ENCODE data around the gene CYP21A2. TPM values are rescaled to one million over a fixed set of nuclear protein-coding genes. Genes with fewer than 3 reads are reported as not detected.

CYP21A2 gene
- total RNA-seq, 1 experiment from 2014 or later, result 0.33 TPM

DNA sequence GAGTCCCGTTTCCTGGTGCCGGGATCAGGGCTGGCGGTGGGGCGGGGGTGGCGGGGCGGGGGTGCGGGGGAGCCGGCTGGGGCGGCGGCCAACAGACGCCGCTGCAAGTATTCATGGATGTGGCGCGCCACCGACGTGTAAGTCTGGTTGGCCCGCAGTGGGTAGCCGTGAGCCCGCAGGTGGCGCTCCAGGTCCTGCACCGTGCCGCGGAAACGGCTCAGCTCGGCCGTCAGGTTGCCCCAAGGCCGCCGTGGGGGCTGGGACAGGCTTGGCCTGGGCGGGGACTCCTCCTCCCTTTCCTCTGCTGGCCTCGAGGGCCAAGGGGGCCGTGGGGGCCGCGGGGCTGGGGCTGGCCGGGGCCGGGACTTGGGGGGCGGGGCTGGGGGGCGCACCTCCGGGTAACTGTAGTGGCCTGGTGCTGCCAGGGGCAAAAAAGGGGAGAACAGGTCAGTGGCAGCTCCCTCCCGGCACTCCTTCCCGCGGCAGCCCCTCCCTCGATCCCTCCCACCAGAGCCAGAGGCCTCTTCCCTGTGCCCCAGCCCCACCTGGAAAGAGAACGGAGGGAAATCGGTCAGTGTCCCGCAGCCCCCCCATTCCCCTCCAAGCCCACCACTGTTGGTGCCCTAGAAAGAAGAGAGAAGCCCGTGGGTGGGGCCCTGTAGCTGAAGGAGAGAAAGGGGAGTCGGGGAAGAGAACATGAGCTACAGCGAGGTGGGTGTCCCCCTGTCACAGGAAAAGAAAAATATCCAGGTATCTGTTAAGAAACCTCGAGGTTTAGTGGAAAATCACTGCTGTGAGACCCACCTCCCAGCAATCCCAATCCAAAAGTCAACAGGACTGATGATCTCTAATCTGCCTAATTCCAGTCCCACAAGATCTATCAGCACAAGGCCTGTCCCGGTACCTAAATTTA lies 49.6 kb downstream of the CYP21A2 start:
- peaks cover 26% of the 10 kb centered on the region for H3F3A ChIP-seq (ENCODE audit: insufficient read depth, low read depth)
- no peak overlapping the region for H2AFZ ChIP-seq
- peaks cover 47% of the 10 kb centered on the region for H3K4me1 ChIP-seq (replicated peaks; ENCODE audit: insufficient read depth)
- intact Hi-C loops (cut with micrococcal nuclease; ENCODE audit: unreplicated experiment), result loop anchor here (1.0 kb wide), 1 partner anchor 26 kb away; no protein-coding TSS in a partner anchor
- TF ChIP-seq CTCF (conservative IDR thresholded peaks at IDR 0.05) (peak; percentile 54), EZH2 (IDR thresholded peaks at IDR 0.05; ENCODE audit: low read depth) (no peak)
- H4K20me1 ChIP-seq (ENCODE audit: insufficient read depth), result no peaks in the 10 kb centered on the region
- no peaks in the 10 kb centered on the region for H3K9me3 ChIP-seq (ENCODE audit: insufficient read depth, low read depth)
- H3K4me2 ChIP-seq, result peak overlapping the region; percentile 66
- H3K79me2 ChIP-seq (ENCODE audit: low read depth), result no peaks in the 10 kb centered on the region
- no peaks in the 10 kb centered on the region for H3K27me3 ChIP-seq (ENCODE audit: insufficient read depth, low read depth)
- 0 out of 2 replicates have a peak overlapping the region, but pooled peaks have one; percentile 36 for H3K4me3 ChIP-seq
- H3K9me2 ChIP-seq (ENCODE audit: insufficient read depth), result no peaks in the 10 kb centered on the region
- H3K36me3 ChIP-seq (ENCODE audit: low read depth), result no peaks in the 10 kb centered on the region
- no TSS peak for BruUV-seq (replicated peaks)
- CTCF ChIA-PET, result interaction anchor here (0.6 kb wide), 1 partner anchor 11 kb away, joined by 4 read pairs; no protein-coding TSS in a partner anchor
- H3K27ac ChIP-seq, result no peak overlapping the region
- POLR2A ChIA-PET (ENCODE audit: unreplicated experiment), result interaction anchor here (0.6 to 0.8 kb wide), 3 partner anchors 26 to 501 kb away, joined by 4 to 7 read pairs (median 7); partner anchors contain the start of gene PBX2
- peak; percentile 72 to 88 for DNase-seq

- Histone ChIP-seq H3K36me3 (ENCODE audit: low read depth) (no peaks in the 10 kb centered on the region), H3K9me2 (ENCODE audit: insufficient read depth) (no peaks in the 10 kb centered on the region), H3K27me3 (ENCODE audit: insufficient read depth, low read depth) (no peaks in the 10 kb centered on the region), H3K27ac (no peak overlapping the region), H2AFZ (no peak overlapping the region), H3K9me3 (ENCODE audit: insufficient read depth, low read depth) (no peaks in the 10 kb centered on the region), H3K4me1 (replicated peaks; ENCODE audit: insufficient read depth) (peaks cover 40% of the 10 kb centered on the region), H3F3A (ENCODE audit: insufficient read depth, low read depth) (peaks cover 25% of the 10 kb centered on the region), H3K4me3 (no peak overlapping the region), H3K4me2 (no peak overlapping the region), H4K20me1 (ENCODE audit: insufficient read depth) (no peaks in the 10 kb centered on the region), H3K79me2 (ENCODE audit: low read depth) (no peaks in the 10 kb centered on the region)
- CTCF ChIA-PET, result interaction anchor here (0.6 kb wide), 2 partner anchors 12 to 181 kb away, joined by 4 to 7 read pairs; no protein-coding TSS in a partner anchor
- TF ChIP-seq CTCF (conservative IDR thresholded peaks at IDR 0.05), result no peak
- no peak for TF ChIP-seq EZH2 (IDR thresholded peaks at IDR 0.05; ENCODE audit: low read depth)
- intact Hi-C loops (cut with micrococcal nuclease; ENCODE audit: unreplicated experiment), result no loop called here
- no peak for DNase-seq
- POLR2A ChIA-PET (ENCODE audit: unreplicated experiment), result interaction anchor here (0.7 kb wide), 1 partner anchor 102 kb away, joined by 7 read pairs; the partner anchor contains the start of gene PBX2
- BruUV-seq (replicated peaks), result TSS peak; percentile 19
These were observed 50.4 kb downstream of the CYP21A2 start for GRCh38 chr6:32088487-32089049.

DNA sequence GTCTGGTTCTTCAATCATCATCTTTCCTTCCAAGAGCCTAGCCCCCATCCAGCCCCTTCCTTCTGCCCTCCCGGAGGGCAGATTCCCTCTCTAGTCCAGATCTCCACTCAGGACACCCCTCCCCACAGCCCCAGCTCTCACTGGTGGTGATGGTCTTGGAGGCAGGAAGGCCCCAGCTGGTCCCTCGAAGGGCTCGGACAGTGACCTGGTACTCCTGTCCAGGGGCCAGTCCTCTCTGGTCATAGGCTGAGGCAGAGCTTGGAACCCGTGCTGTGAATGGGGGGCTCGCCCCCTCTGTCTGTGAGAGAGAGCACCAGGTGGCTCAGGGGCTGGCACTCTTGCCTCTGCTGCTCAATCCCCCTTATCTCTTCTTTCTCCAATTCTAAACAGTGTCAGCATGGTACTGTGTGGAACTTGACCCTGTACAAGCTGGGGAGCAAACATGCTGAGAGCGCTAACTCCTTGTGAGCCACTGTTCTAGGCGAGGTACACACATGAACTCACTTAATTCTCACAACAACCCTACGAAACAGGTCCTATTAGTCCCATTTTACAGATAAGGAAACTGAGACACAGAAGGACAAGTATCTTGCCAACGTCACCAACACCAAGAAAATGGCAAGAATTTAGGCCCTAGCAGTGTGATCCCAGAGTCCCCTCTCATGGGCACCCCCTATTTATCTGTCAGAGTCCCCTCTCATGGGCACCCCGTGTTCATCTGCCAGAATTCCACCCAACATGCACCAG lies 51.0 kb downstream of the CYP21A2 start:
- CTCF ChIA-PET, result no interaction called here
- Histone ChIP-seq H2AFZ (no peak overlapping the region), H4K20me1 (ENCODE audit: insufficient read depth) (no peaks in the 10 kb centered on the region), H3K9me2 (ENCODE audit: insufficient read depth) (no peaks in the 10 kb centered on the region), H3K4me2 (no peak overlapping the region), H3K9me3 (ENCODE audit: insufficient read depth, low read depth) (no peaks in the 10 kb centered on the region), H3K79me2 (ENCODE audit: low read depth) (no peaks in the 10 kb centered on the region), H3K27ac (no peak overlapping the region), H3K4me1 (replicated peaks; ENCODE audit: insufficient read depth) (peaks cover 33% of the 10 kb centered on the region), H3K4me3 (no peak overlapping the region), H3F3A (ENCODE audit: insufficient read depth, low read depth) (peaks cover 18% of the 10 kb centered on the region), H3K27me3 (ENCODE audit: insufficient read depth, low read depth) (no peaks in the 10 kb centered on the region), H3K36me3 (ENCODE audit: low read depth) (no peaks in the 10 kb centered on the region)
- intact Hi-C loops (cut with micrococcal nuclease; ENCODE audit: unreplicated experiment), result no loop called here
- TF ChIP-seq EZH2 (IDR thresholded peaks at IDR 0.05; ENCODE audit: low read depth), result no peak
- TF ChIP-seq CTCF (conservative IDR thresholded peaks at IDR 0.05), result no peak
- POLR2A ChIA-PET (ENCODE audit: unreplicated experiment), result no interaction called here
- no TSS peak for BruUV-seq (replicated peaks)
- DNase-seq, result no peak

Data from PC-9 (cell line).